ENCODE results near the gene ABCB7.
"Not testable (repeated sequence)": the region's sequence is repeated elsewhere in the genome, so short reads cannot be mapped to it uniquely, and the experiment has no call there.

ABCB7 gene

GRCh38 chrX:75086731-75087195 lies 69.3 kb downstream of the ABCB7 start:
- DNase-seq: no peak

- no peak for DNase-seq
These were observed 71.3 kb downstream of the ABCB7 start for GRCh38 chrX:75084757-75085156.

- DNase-seq: no peak
These were observed 79.7 kb downstream of the ABCB7 start for GRCh38 chrX:75076429-75076828.

- DNase-seq: no peak
These were observed 81.6 kb downstream of the ABCB7 start for GRCh38 chrX:75074475-75074874.

GRCh38 chrX:75071334-75071733 lies 84.7 kb downstream of the ABCB7 start:
- no peak for DNase-seq

- no peak for DNase-seq
These were observed 88.2 kb downstream of the ABCB7 start for GRCh38 chrX:75067931-75068330.

GRCh38 chrX:75061701-75062100 lies 94.4 kb downstream of the ABCB7 start:
- DNase-seq: no peak

GRCh38 chrX:75051047-75051446 lies 105.0 kb downstream of the ABCB7 start:
- DNase-seq: no peak

- DNase-seq: no peak
These were observed 110.7 kb downstream of the ABCB7 start for GRCh38 chrX:75045369-75045768.

- not testable (repeated sequence) for DNase-seq
These were observed 111.9 kb downstream of the ABCB7 start for GRCh38 chrX:75044142-75044541.

GRCh38 chrX:75038925-75039324 lies 117.2 kb downstream of the ABCB7 start:
- no peak for DNase-seq

Measured in DMS153 (cell line).